Prostate gland (tissue), 2 donors: Measurements from ENCODE around the gene WDFY4.

Experiments used
- CTCF ChIP-seq, 4 experiments: fragments of 200-600 bp in 2 of 4; fragments of 450-650 bp in 2 of 4; sonication (generic) in 2 of 4; IDR thresholded peaks; 1 replicate in 3 of 4; 2 replicates in 1 of 4; pipeline ENCODE4 v1.5.1; 2016 to 2019; ENCODE audit warnings: antibody characterized with exemption in 4 of 4, mild to moderate bottlenecking in 2 of 4, moderate library complexity in 2 of 4
- POLR2A ChIP-seq: fragments of 450-650 bp; IDR thresholded peaks from one replicate; pipeline ENCODE4 v1.6.1; 2016; ENCODE audit warnings: antibody characterized with exemption, mild to moderate bottlenecking
- POLR2AphosphoS5 ChIP-seq: sonication (generic); formaldehyde crosslinking; IDR thresholded peaks from one replicate; pipeline ENCODE4 v1.6.1; 2017; ENCODE audit warnings: antibody characterized with exemption

GRCh38 chr10:48748573-48748972 is 63.9 kb downstream of the WDFY4 start:
- no peak for TF ChIP-seq CTCF (IDR thresholded peaks at IDR 0.05)
- TF ChIP-seq POLR2AphosphoS5: no peak
- TF ChIP-seq POLR2A: no peak
